Measurements from ENCODE around the gene EML1. TPM values are rescaled to one million over a fixed set of nuclear protein-coding genes. Genes with fewer than 3 reads are reported as not detected.

Gene EML1
- total and polyA plus RNA-seq, 2 of the 13 experiments (the other 11 are each of a cell fraction or from before 2014, with no cell fraction given): 0.59 to 1.7 TPM

GRCh38 chr14:99910337-99911309, 117.4 kb downstream of the EML1 start:
- WGBS (ENCODE audit: low lambda C conversion rate): 70% methylated on average over 11 of the region's 11 CpGs
- Histone ChIP-seq H3K9me3 (ENCODE audit: low read length) (no peaks in the 10 kb centered on the region), H4K20me1 (ENCODE audit: insufficient read depth, low read length) (no peaks in the 10 kb centered on the region), H3K4me2 (ENCODE audit: low read depth, low read length) (no peak overlapping the region), H3K79me2 (ENCODE audit: insufficient read depth, low read length) (no peaks in the 10 kb centered on the region), H3K9ac (ENCODE audit: insufficient read depth, low read depth, low read length) (no peak overlapping the region), H2AFZ (ENCODE audit: low read length) (no peak overlapping the region), H3K4me1 (ENCODE audit: insufficient read depth, low read length) (peaks cover 19% of the 10 kb centered on the region), H3K27ac (ENCODE audit: extremely low read length, insufficient read depth, low read length) (no peak overlapping the region), H3K36me3 (replicated peaks in 1 of 2; ENCODE audit: control insufficient read depth in 1 of 2, insufficient read depth in 2 of 2, low read length in 2 of 2) (no peaks in the 10 kb centered on the region), H3K4me3 (replicated peaks in 1 of 3; ENCODE audit: insufficient read depth in 1 of 3, low read depth in 2 of 3, low read length in 3 of 3) (no peak overlapping the region), H3K27me3 (ENCODE audit: control insufficient read depth in 1 of 2, insufficient read depth in 2 of 2, low read length in 2 of 2) (no peaks in the 10 kb centered on the region)
- no peak for TF ChIP-seq ETV6 (CRISPR knock-in tag; conservative IDR thresholded peaks at IDR 0.05)
- TF ChIP-seq ZNF235 (CRISPR knock-in tag; IDR thresholded peaks at IDR 0.05; ENCODE audit: borderline replicate concordance): no peak
- TF ChIP-seq CHD4 (IDR thresholded peaks at IDR 0.05; ENCODE audit: borderline replicate concordance, low read length): no peak
- no peak for TF ChIP-seq SIX1 (CRISPR knock-in tag; IDR thresholded peaks at IDR 0.05; ENCODE audit: borderline replicate concordance)
- no peak for TF ChIP-seq RBM22 (optimal IDR thresholded peaks at IDR 0.05; ENCODE audit: low read length)
- TF ChIP-seq MNT (IDR thresholded peaks at IDR 0.05): no peak
- no peak for TF ChIP-seq ZNF256 (CRISPR knock-in tag; conservative IDR thresholded peaks at IDR 0.05)
- FAIRE-seq (no peak), DNase-seq (ENCODE audit: low spot score) (peak; percentile 16), ATAC-seq (no peak; the same call in 2 of the 3 replicates)
- no TSS peak for BruUV-seq (replicated peaks)
- POLR2A ChIA-PET: no interaction called here
- intact Hi-C loops (cut with micrococcal nuclease; ENCODE audit: unreplicated experiment): no loop called here
- in situ Hi-C loops (cut with HindIII; ENCODE audit: extremely low pct_ligation_motif_present, low pct_unique_long_range_greater_than_20kb): no loop called here
- CTCF ChIA-PET (ENCODE audit: low intra/inter-chr PET ratio, low total read pairs): no interaction called here
